Peyer's patch (tissue), 4 donors: ENCODE data around the gene CARMIL1. TPM values are rescaled to one million over a fixed set of nuclear protein-coding genes. Genes with fewer than 3 reads are reported as not detected.

Experiments
- DNase-seq, 3 donors: peaks; one replicate each; pipeline ENCODE4 v3.0.0-alpha.2; 2017 to 2019
- H3K27ac ChIP-seq, 4 donors: fragments of 200-600 bp; sonication (generic); one replicate each; pipeline ENCODE4 v1.5.1; 2016 to 2019
- H3K27me3 ChIP-seq, 2 donors: fragments of 200-600 bp; sonication (generic); one replicate each; pipeline ENCODE4 v1.5.1; 2019
- H3K36me3 ChIP-seq, 3 donors: fragments of 200-600 bp; sonication (generic); one replicate each; pipeline ENCODE4 v1.5.1; 2016 to 2019
- H3K4me1 ChIP-seq, 4 donors: fragments of 200-600 bp; sonication (generic); one replicate each; pipeline ENCODE4 v1.5.1; 2016 to 2019
- H3K4me3 ChIP-seq, 4 donors: fragments of 200-600 bp; sonication (generic); 1 replicate in 3 of 4; 2 replicates in 1 of 4; pipeline ENCODE4 v1.5.1; 2016 to 2019; ENCODE audit warnings: mild to moderate bottlenecking in 1 of 4
- H3K9me3 ChIP-seq, 4 donors: fragments of 200-600 bp; sonication (generic); one replicate each; pipeline ENCODE4 v1.5.1; 2016 to 2019; ENCODE audit warnings: mild to moderate bottlenecking in 1 of 4
- POLR2A ChIP-seq, 2 donors: fragments of 450-650 bp; IDR thresholded peaks; one replicate each; pipeline ENCODE4 v1.5.1; 2017; ENCODE audit warnings: antibody characterized with exemption in 2 of 2, mild to moderate bottlenecking in 2 of 2, moderate library complexity in 2 of 2
- total RNA-seq, 4 donors: library from RNA; depleted of rRNA; stranded (reverse); fragments of >200 nt; gene quantifications; one replicate each; pipeline ENCODE4 v1.1.0, GENCODE V29; 2016
- TF ChIP-seq, protein P1 (sequence below), 6 experiments: fragments of 450-650 bp in 4 of 6; fragments of 200-600 bp in 2 of 6; sonication (generic) in 1 of 6; IDR thresholded peaks; one replicate each; pipeline ENCODE4 v1.5.1; 2017 to 2019; ENCODE audit warnings: antibody characterized with exemption in 6 of 6, mild to moderate bottlenecking in 3 of 6, moderate library complexity in 1 of 6

Gene CARMIL1
- total RNA-seq, 4 donors from 2014 or later = 75.1 to 107 (median 85.7) TPM

DNA sequence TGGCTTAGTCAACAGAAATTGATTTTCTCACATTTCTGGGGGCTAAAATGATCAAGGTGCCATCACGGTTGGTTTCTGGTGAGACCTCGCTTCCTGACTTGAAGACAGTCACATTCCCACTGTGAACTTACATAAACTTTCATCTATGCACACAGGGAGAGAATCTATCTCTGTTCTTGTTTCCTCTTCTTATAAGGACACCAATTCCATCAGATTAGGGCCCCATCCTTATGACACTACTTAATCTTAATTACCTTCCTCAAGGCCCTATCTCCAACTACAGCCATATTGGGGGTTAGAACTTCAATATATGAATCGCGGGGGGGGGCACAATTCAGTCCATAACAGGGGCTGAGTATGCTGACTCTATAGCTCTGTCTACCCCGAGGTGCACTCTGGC is 362.2 kb downstream of the CARMIL1 start:
- Histone ChIP-seq H3K9me3 (no peaks in the 10 kb centered on the region), H3K36me3 (no peaks in the 10 kb centered on the region), H3K27me3 (no peaks in the 10 kb centered on the region), H3K4me3 (no peak overlapping the region), H3K4me1 (no peaks in the 10 kb centered on the region), H3K27ac (no peak overlapping the region)
- no peak for TF ChIP-seq POLR2A (IDR thresholded peaks at IDR 0.05)
- TF ChIP-seq, protein P1, sequence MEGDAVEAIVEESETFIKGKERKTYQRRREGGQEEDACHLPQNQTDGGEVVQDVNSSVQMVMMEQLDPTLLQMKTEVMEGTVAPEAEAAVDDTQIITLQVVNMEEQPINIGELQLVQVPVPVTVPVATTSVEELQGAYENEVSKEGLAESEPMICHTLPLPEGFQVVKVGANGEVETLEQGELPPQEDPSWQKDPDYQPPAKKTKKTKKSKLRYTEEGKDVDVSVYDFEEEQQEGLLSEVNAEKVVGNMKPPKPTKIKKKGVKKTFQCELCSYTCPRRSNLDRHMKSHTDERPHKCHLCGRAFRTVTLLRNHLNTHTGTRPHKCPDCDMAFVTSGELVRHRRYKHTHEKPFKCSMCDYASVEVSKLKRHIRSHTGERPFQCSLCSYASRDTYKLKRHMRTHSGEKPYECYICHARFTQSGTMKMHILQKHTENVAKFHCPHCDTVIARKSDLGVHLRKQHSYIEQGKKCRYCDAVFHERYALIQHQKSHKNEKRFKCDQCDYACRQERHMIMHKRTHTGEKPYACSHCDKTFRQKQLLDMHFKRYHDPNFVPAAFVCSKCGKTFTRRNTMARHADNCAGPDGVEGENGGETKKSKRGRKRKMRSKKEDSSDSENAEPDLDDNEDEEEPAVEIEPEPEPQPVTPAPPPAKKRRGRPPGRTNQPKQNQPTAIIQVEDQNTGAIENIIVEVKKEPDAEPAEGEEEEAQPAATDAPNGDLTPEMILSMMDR (IDR thresholded peaks at IDR 0.05) = no peak
- DNase-seq = no peak

DNA sequence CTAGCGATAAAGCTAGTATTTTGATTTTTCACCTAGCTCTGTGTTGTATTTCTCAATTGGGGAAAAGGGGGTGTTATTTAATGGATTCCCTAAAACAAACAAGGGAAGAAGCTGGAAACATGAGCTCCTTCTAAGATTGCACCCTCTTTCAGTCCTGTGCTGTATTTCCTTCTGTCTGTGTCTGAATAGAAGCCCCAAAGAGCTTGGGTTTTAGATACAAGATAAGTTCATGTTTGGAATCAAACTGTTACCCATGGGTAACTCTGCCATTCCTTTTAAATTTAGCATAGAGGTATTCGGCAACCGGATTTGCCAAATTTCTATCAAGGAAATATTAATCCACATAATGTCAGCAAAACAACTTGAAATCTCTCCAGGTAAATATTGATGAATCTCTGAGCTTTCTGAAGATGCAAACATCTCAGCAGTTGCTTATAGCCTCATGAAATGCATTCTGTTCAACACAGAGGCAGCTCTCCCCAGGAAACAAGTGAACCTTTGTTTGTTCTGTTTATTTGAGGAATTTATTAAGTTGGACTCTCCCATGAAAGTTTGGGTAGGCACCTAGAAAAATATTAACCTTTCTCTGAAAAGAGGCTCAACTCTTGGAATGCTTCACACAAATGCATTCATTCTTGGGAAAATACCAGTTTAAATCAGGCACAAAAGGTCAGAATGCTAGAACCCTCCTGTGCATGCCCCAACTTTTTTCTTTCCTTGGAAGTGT is 362.9 kb downstream of the CARMIL1 start:
- Histone ChIP-seq H3K27ac (no peak overlapping the region), H3K4me3 (no peak overlapping the region), H3K4me1 (no peaks in the 10 kb centered on the region), H3K27me3 (no peaks in the 10 kb centered on the region), H3K9me3 (no peaks in the 10 kb centered on the region), H3K36me3 (no peaks in the 10 kb centered on the region)
- DNase-seq = no peak
- TF ChIP-seq, protein P1 (IDR thresholded peaks at IDR 0.05) = no peak
- TF ChIP-seq POLR2A (IDR thresholded peaks at IDR 0.05) = no peak

DNA sequence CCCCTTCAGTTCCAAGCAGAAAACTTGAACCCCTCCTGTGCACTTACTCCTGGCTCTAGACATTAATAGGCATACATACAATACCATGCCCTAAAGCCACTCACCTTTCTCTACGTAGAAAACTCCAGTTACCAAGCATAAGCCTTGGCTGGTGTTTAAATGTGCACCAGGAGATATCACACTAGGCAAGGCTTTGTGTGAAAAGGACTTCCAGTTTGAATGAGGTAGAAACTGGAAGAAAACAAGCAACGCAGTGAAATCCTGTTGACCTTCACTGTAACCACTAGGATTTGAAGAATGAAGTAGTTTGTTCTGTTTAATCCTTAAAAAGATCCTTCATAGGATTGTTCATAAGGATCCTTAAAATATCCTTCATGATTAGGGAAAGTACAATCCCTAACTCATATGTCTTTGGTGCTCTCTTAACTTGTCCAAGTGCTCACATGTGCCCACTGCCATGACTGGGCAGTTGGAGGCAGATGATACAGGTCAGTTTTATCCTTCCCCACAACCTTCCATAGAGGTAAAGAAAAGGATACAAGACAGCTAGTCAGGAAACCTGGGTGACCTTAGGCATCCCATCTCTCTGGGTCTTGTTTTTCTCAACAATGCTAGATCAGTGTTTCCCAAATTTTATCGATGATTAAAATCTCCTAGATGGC is 363.6 kb downstream of the CARMIL1 start:
- no peaks in the 10 kb centered on the region for H3K4me1 ChIP-seq
- DNase-seq = no peak
- no peak overlapping the region for H3K4me3 ChIP-seq
- TF ChIP-seq, protein P1 (IDR thresholded peaks at IDR 0.05) = no peak
- no peak for TF ChIP-seq POLR2A (IDR thresholded peaks at IDR 0.05)
- no peaks in the 10 kb centered on the region for H3K9me3 ChIP-seq
- no peaks in the 10 kb centered on the region for H3K27me3 ChIP-seq
- no peaks in the 10 kb centered on the region for H3K36me3 ChIP-seq
- H3K27ac ChIP-seq = no peak overlapping the region

DNA sequence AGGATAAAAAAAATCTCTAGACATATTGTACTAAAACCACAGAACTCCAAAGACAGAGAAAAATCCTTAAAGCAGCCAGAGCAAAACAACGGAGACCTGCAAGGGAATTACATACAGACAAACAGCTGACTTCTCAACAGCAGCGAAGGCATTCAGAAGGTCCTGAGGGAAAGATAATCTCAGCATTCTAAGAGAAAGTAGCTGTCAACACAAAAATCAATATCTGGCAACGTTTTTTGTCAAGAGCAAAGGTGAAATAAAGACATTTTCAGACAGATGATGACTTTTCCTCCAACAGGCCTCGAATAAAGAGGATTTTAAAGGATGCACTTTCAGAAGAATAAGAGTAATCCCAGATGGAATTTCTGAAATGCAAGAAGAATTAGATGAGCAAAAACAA is 366.7 kb downstream of the CARMIL1 start:
- no peak for TF ChIP-seq POLR2A (IDR thresholded peaks at IDR 0.05)
- TF ChIP-seq, protein P1 (IDR thresholded peaks at IDR 0.05) = no peak
- Histone ChIP-seq H3K27me3 (no peaks in the 10 kb centered on the region), H3K4me1 (no peaks in the 10 kb centered on the region), H3K36me3 (no peaks in the 10 kb centered on the region), H3K9me3 (no peaks in the 10 kb centered on the region), H3K4me3 (no peak overlapping the region), H3K27ac (no peak overlapping the region)
- no peak for DNase-seq

DNA sequence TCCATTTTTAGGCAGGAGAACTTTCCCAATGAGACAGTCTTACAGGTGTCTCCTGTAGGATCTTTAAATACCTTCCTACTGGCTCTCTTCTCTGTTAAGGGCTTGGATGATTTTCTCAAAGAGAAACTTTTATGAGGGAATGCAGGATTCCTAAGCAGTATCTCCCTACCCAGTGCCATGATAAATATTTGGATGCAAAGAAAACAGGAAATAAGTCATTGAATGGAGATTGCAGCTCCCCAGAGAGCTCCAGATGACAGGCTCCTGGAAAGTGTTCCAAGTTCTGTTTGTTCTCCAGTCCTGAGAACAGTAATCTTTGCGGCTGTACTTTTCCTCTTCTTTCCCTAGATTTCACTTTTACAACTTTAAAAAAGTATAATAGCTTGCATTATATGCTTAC is 370.4 kb downstream of the CARMIL1 start:
- Histone ChIP-seq H3K4me3 (no peak overlapping the region), H3K4me1 (no peaks in the 10 kb centered on the region), H3K27ac (no peak overlapping the region), H3K9me3 (no peaks in the 10 kb centered on the region), H3K27me3 (no peaks in the 10 kb centered on the region), H3K36me3 (no peaks in the 10 kb centered on the region)
- no peak for TF ChIP-seq POLR2A (IDR thresholded peaks at IDR 0.05)
- TF ChIP-seq, protein P1 (IDR thresholded peaks at IDR 0.05) = no peak
- no peak for DNase-seq
